ENCODE measurements around the gene LONP2.

- TF ChIP-seq, protein P1, sequence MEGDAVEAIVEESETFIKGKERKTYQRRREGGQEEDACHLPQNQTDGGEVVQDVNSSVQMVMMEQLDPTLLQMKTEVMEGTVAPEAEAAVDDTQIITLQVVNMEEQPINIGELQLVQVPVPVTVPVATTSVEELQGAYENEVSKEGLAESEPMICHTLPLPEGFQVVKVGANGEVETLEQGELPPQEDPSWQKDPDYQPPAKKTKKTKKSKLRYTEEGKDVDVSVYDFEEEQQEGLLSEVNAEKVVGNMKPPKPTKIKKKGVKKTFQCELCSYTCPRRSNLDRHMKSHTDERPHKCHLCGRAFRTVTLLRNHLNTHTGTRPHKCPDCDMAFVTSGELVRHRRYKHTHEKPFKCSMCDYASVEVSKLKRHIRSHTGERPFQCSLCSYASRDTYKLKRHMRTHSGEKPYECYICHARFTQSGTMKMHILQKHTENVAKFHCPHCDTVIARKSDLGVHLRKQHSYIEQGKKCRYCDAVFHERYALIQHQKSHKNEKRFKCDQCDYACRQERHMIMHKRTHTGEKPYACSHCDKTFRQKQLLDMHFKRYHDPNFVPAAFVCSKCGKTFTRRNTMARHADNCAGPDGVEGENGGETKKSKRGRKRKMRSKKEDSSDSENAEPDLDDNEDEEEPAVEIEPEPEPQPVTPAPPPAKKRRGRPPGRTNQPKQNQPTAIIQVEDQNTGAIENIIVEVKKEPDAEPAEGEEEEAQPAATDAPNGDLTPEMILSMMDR (IDR thresholded peaks at IDR 0.05; ENCODE audit: low read depth, low read length, missing input control) = no peak
- TF ChIP-seq, protein P2, sequence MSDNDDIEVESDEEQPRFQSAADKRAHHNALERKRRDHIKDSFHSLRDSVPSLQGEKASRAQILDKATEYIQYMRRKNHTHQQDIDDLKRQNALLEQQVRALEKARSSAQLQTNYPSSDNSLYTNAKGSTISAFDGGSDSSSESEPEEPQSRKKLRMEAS (IDR thresholded peaks at IDR 0.05) = no peak
- TF ChIP-seq HNF4G (IDR thresholded peaks at IDR 0.05) (no peak), RAD21 (IDR thresholded peaks at IDR 0.05) (no peak), GABPA (IDR thresholded peaks at IDR 0.05 in 1 of 2, conservative IDR thresholded peaks at IDR 0.05 in 1 of 2) (no peak), FOXA1 (IDR thresholded peaks at IDR 0.05) (no peak)
These were observed 74.5 kb downstream of the LONP2 start for GRCh38 chr16:48318630-48319029.
